ENCODE measurements around the gene DNAJC16.
A peak's percentile ranks its signal among the peaks of the same experiment; 100 is the strongest.
"Not testable (repeated sequence)": the region's sequence is repeated elsewhere in the genome, so short reads cannot be mapped to it uniquely, and the experiment has no call there.

Gene DNAJC16

GRCh38 chr1:15592285-15592684, 65.6 kb downstream of the DNAJC16 start:
- DNase-seq = no peak

DNA sequence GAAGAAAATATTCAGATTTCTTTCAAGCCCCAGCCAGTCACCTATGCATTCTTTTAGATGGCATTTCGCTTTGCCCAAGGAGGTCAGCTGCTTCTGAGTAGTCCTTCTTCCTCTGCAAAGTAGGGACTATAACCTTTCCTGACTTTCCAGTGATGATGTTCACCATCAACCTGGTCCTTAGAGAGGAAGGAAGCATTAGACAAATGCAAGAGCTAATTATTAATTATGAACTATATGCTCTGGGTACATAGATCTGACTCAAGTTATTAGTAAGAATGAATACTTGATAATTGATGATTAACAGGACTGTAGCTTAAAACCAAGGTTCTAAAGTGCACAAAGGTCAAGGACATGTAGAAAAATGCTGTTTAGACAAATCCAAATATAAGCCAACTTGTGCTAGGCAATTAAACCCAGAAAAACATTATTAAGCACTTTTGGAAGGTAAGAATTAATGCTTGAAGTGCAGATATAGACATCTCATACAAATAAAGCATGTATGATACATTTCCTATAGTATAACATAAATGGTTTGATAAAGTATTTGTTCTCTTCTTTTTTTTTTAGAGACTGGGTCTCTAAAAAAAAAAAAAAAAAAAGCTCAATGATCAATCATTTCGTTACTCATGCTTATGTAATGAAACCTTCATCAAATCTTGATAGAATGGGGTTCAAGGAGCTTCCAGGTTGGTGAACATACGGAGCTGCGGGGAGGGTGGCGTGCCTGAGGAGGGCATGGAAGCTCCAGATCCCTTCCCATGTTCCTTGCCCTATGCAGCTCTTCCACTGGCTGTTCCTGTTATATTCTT, 69.4 kb downstream of the DNAJC16 start:
- no peak for DNase-seq

- DNase-seq = no peak
Observed at GRCh38 chr1:15598436-15598835, 71.8 kb downstream of the DNAJC16 start.

- peak; percentile 98 for DNase-seq
Observed at GRCh38 chr1:15603050-15603965, 76.7 kb downstream of the DNAJC16 start.

GRCh38 chr1:15603966-15604282, 77.3 kb downstream of the DNAJC16 start:
- DNase-seq = not testable (repeated sequence)

DNA sequence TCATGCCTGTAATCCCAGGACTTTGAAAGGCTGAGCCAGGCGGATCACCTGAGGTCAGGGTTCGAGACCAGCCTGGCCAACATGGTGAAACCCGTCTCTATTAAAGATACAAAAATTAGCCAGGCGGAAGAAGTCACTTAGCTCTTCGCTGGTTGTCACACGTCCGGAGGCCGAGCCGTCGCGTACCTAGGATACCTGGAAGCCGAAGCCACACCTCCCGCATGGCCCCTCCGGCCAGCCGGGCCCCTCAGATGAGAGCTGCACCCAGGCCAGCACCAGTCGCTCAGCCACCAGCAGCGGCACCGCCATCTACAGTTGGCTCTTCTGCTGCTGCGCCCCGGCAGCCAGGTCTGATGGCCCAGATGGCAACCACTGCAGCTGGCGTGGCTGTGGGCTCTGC, 77.8 kb downstream of the DNAJC16 start:
- DNase-seq = not testable (repeated sequence)

DNA sequence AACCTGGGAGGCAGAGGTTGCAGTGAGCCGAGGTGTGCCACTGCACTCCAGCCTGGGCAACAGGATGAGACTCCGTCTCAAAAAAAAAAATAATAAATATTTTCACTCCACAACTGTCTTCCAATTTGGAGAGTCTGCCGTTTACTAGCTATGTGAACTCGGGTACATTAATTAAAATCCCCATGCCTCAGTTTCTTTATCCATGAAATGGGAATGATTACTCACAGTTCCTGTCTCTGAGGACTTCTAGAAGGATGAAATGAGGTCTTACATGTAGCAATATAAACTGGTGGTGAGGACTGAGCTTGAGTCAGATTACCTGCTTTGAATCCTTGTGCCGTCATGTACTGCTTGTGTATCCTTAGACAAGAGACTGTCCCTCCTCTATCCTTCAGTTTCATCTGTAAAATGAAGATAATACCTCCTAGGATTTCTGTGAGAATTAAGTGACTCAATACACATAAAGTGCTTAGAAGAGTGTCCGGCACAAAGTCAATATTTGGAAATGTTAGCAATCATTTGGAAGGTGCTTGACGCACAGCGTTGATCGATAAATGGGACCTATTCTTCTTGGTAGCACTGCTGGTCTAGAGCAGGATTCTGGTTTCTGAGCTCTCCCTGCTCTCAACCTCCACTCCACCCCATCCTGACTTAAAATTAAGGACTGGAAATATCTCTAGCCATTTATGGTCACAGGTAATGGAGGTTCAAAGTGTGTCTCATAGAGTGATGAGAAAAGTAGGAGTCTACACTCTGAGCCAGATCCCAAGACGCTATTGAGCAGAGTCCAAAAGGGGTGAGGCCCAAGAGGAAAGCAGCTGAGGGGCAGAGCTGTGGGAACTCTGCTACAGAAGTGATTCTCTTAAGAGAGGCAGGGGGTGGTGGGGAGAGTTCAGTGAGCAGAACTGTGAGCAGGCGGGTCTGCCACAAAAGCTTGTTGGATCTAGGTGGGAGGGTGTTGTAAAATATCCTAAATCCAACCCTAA, 79.0 kb downstream of the DNAJC16 start:
- DNase-seq = no peak

GRCh38 chr1:15609631-15610030, 83.0 kb downstream of the DNAJC16 start:
- DNase-seq = no peak

DNA sequence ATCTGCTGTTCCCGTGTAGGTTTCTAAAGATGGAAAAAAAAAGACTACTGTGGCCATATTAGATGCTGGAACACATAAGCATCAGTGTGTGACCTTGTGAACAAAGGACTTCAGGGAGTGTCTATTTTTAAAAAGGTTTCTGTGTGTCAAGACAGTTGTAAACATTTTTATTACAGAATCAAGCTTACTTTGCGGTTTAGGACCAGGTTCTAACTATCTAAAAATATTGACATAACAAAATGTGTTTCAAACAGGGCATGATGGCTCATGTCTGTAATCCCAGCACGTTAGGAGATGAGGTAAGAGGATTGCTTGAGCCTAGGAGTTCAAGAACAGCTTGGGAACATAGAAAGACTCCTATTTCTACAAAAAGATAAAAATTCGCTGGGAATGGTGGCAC, 83.5 kb downstream of the DNAJC16 start:
- DNase-seq = no peak

GRCh38 chr1:15616373-15617172, 89.9 kb downstream of the DNAJC16 start:
- DNase-seq = no peak

GRCh38 chr1:15617173-15618076, 90.8 kb downstream of the DNAJC16 start, which contains the start of gene DDI2:
Gene DDI2 (plus strand): TSS chr1:15617458. CDS start chr1:15617671, 213 bp downstream.
- peak; percentile 99 for DNase-seq

DNA sequence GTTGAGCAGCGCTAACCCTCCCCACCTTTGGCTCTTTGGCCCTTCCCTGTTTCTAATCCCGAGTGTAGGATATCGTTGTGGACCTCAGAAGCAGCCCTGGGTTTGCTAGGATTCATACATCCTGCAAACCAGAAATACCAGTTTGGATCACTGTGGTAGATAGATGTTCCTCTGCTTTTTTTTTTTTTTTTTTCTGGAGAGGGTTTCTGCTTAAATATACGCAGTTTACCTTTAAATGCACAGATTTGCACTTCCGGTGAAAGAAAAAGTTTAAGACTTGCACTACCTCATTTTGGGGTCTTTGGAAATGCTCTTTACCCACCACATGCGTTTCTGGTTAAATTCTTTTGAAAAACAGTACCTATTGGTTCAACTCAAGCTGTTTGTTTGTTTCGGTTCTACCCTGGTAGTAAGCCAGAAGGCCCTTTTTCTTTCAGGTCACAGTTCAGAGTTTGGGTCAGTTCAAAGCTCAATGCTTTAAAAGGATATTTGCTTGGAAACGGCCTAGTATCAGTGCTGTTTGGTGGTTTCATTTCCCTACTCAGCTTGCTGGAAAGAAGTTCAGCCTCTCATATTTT, 91.5 kb downstream of the DNAJC16 start:
- DNase-seq = no peak

DNA sequence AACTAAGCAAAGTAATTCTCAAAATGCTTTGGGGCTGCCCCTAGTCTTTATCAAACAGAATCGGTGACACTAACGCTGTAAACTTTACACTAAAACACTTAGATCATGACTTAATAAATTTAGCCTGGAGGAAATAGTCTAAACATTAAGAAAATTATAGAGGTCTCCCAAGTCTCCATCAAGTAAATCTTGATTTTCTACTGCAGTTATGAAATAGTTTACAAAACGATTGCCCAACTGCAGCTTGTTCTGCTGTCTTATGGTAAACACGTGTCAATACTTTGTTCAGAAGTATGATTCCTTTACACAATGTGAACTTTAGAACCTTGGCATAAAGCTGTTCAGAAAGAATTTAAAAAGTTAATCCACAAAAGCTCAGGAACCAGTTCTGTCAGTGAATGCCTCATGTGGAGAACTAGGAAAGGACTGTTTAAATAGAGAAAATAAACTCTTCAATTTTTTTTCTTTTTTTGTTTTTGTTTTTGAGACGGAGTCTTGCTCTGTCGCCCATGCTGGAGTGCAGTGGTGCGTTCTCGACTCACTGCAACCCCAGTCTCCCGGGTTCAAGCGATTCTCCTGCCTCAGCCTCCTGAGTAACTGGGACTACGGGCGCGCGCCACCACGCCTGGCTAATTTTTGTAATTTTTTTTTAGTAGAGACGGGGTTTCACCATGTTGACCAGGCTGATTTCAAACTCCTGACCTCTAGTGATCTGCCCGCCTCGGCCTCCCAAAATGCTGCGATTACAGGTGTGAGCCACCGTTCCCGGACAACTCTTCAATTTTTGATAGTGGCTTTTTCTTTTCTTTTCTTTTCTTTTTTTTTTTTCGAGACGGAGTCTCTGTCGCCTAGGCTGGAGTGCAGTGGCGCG, 92.2 kb downstream of the DNAJC16 start:
- peak; percentile 41 for DNase-seq

GRCh38 chr1:15620155-15620545, 93.5 kb downstream of the DNAJC16 start:
- no peak for DNase-seq

DNA sequence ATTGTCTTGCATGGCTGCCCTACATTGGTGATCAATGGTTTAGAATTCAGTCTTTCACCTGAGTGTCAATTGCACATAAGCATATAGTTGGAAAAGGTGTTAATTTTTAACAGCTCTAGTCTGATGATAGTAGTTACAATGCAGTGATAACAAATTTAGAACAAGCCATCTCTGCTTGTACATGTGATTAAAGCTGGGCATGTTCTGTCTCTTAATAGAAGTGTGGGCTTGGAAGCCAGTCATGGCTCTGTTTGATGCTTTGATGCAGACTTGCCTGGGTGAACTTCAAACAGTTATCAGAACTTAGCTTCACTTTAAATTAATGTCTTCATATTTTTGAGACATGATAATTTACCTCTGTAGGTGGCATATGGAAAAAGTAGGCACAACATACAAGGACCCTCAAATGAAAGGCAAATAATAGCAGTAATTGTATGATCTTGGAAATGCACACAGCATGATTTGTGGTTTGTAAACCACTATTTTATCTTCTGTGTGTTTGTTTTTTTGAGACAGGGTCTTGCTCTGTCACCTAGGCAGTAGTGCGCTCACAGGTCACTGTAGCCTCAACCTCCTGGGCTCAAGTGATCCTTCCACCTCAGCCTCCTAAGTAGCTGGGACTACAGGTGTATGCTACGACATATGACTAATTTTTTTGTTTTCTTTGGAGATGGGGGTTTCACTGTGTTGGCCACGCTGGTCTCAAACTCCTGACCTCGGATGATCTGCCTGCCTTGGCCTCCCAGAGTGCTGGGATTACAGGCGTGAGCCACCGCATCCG, 94.4 kb downstream of the DNAJC16 start:
- no peak for DNase-seq

GRCh38 chr1:15621975-15622374, 95.3 kb downstream of the DNAJC16 start:
- no peak for DNase-seq

- no peak for DNase-seq
Observed at GRCh38 chr1:15622712-15623373, 96.2 kb downstream of the DNAJC16 start.

GRCh38 chr1:15623435-15623834, 96.8 kb downstream of the DNAJC16 start:
- DNase-seq = no peak

Data from eye (tissue), 1 donor.